Amygdala (tissue), 56 donors: ENCODE measurements around the gene OSBPL9.
A peak's percentile ranks its signal among the peaks of the same experiment; 100 is the strongest.

ENCODE experiments used
- DNase-seq, 56 donors: peaks; one replicate each; lab custom pipeline; 2025; lab: John Stamatoyannopoulos, UW

Gene OSBPL9

GRCh38 chr1:51616903-51617708, at the start of gene OSBPL9:
TSS of gene OSBPL9 (plus strand) at chr1:51617092. CDS start at chr1:51617111, 19 bp downstream.
- DNase-seq = peak; percentile 54 to 95 (median 86)

DNA sequence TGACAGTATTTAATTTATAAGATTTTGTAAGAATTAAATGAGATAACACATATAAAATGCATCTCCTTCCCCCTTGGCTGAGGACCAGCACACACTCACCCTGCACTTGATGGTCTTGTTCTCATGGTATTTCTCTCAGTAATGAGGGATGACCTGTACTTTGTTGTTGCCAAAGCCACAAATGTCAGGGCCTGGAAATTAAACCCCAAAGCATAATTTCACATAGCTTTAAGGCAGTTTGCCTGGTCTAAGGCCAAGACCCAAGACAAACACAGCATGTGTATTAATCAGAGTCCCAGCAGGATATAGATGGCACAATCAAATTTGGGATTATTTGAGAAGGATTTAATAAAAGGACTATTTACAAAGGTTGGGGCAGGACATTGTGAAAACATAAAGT, 49.2 kb upstream of the OSBPL9 start:
- no peak for DNase-seq

DNA sequence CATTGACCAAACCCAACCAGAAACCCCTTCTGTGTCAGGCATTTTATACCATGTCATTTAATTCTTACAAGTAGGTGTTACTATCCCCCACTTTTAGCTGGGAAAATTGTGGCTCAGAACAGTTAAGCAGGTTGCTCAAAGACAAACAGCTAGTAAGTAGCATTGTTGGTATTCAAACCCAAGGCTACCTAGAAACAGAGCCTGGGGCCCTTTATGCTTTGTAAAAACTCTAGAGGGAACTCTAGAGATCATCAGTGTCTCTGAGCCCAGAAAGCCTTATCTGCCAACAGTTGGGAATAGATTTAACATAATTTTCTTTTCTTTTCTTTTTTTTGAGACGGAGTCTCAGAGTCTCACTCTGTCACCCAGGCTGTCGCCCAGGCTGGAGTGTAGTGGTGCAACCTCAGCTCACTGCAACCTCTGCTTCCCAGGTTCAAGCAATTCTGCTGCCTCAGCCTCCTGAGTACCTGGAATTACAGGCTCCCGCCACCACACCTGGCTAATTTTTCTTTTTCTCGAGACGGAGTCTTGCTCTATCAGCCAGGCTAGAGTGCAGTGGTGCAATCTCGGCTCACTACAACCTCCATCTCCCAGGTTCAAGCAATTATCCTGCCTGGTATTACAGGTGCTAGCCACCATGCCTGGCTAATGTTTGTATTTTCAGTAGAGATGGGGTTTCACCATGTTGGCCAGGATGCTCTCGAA, 48.5 kb upstream of the OSBPL9 start:
- DNase-seq = no peak

DNA sequence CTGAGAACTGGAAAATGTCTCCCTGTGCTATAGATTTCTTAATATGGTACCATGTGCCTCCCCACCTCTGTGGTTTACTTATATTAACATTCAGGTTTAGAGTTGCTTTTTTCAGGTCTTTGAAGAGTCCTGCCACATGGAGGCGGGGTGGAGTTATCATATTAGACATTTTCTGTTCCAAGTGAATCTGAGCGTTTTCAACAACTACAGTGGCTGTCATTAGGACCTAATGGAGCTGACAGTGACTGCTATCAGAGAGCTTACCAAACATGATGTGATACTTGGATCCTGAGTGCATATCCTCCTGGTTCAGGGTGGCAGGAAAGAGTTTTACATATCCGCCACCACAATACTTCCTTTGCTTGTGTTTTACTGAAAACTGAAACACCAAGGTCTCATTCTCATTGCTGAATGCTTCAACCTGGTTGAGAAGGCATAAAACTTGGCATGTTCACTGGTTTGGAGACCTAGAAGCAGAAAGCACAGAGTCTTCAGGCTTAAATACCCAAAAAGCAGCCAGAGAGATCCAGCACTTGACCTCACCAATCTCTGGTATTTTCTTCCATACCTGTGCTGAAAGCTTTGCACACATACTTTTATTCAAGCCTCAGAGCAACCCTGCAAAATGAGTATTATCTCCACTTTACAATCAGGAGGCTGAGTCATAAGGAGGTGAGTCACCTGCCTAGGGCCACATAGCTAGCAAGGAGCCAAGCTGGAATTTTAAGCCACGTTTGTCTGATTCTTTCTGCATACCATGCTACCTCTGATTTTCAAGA, 47.4 kb upstream of the OSBPL9 start:
- DNase-seq = peak in 1 of 56 donors; percentile 10

GRCh38 chr1:51570063-51570710, 46.7 kb upstream of the OSBPL9 start:
- no peak for DNase-seq

- no peak for DNase-seq
Observed at GRCh38 chr1:51572365-51572764, 44.5 kb upstream of the OSBPL9 start.

DNA sequence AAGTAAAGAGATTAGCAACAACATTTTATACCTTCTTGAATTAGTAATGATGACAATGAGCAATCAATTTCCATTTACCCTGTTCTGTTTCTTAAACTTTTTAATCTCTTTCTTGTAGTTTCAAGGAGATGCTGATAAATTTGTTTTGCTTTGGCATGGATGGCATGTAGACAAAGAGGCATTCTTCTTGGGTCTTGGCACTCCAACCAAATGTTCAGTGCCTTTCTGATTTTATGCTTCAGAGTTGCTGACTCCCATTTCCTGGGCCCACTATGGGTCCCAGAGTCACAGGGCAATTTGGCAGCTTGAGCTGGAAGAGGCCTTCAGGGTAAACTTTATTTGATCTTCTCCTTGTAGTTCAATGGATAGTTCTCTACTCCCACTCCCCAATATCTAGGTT, 42.1 kb upstream of the OSBPL9 start:
- DNase-seq = peak in 16 of 56 donors; percentile 1 to 39 (median 10)

DNA sequence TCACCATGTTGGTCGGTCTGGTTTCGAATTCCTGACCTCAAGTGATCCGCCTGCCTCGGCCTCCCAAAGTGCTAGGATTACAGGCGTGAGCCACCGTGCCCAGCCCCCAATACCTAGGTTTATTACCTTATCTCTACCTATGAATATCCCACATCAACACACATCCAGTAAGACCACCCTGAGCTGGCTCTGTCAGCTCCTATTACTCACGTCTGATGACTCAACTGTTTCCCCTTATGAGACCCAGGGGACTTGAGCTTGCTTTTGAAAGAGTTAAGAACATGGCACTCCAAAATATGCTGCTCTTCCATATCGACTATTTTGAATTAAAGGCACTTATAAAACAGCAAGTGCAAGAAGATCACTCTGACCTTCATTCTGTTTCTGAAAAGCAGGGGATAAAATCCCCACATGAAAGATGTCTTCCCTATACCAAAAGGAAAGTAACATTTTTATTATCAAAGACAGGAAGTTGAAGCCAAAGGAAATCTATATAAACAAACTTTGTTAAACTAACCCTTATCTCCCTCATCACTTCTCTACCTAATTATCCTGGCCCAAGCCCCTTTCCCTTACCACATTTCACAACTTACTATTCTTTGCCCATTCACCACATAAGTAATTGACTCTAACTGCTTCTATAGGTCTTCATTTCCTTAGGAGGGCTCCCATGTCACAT, 41.3 kb upstream of the OSBPL9 start:
- no peak for DNase-seq

DNA sequence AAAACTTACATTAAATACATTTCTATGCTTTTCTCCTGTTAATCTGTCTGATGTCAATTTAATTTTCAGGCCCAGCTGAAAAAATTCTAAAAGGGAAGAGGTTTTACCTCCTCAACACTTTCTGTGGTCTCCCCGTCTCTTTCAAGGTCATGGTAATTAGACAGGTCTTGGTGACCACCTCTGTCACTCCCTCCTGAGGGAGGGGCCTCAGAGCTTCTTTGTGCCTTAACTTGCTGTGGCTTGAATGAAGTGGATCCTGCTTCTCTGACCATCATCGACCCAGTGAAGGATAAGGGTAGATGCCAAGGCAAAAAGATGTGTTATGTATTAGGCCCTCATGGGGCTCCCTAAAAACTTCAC, 40.8 kb upstream of the OSBPL9 start:
- DNase-seq = no peak

DNA sequence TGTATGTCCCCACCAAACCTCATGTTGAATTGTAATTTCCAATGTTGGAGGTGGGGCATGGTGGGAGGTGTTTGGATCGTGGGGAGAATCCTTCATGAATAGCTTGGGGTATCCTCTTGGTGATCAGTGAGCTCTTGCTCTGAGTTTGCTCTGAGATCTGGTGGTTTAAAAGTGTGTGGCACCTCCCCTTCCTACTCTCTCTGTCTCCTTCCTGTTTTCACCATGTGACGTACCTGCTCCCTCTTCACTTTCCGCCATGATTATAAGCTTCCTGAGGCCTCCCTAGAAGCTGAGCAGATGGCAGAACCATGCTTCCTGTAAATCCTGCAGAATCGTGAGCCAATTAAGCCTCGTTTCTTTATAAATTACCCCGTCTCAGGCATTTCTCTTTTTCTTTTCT, 40.0 kb upstream of the OSBPL9 start:
- DNase-seq = no peak

GRCh38 chr1:51578383-51579109, 38.3 kb upstream of the OSBPL9 start:
- peak in 1 of 56 donors; percentile 0 for DNase-seq

DNA sequence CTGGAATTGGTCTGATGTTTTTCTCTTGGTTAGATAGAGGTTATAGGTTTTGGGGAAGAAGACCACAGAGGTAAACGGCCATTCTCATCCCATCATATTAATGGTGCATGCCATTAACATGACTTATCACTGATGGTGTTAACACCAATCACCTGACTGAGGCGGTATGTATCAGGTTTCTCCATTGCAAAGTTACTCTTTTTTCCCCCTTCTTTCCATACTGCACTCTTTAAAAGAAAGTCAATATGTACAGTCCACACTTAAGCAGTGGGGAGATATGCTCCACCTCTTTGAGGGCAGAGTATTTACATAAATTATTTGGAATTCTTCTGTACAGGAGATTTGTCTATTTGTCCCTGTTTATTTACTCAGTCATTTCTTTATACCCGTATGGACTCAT, 35.7 kb upstream of the OSBPL9 start:
- no peak for DNase-seq

- DNase-seq = peak in 55 of 56 donors; percentile 12 to 96 (median 78)
Observed at GRCh38 chr1:51583532-51583931, 33.4 kb upstream of the OSBPL9 start.

DNA sequence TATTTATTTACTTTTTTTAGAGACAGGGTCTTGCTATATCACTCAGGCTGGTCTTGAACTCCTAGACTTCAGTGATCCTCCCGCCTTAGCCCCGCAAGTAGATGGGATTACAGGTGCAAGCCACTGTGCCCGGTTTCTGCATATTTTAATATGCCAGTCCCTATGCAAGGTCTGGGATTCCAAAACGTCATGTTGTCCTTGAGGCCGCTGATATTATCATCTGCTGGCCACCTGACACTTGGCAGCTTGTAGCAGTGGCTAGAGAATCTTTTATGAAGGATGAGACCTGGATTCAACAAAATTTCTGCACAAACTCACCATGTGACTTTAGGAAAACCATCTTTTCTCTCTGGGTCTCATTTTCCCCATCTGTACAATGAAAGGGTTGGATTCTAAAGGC, 32.9 kb upstream of the OSBPL9 start:
- DNase-seq = peak in 4 of 56 donors; percentile 17 to 50 (median 42)

DNA sequence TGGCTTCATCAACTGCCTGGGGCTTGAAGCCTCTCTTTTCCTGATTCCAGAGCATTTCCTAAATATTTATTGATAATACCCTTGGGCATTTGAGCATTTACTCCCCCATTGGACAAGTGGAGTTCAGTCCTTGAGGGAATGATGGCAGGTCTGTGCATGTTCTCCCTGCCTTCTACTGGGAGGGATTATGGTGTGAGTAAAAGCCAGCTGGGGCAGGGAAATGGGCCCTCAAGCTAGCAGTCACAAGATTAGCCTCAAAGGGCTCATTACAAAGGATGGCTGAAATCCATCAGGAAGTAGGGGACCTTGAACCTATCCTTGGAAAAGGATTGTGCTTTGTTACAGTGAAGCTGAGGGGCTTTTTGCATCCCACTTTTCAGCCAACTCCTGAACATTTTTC, 24.2 kb upstream of the OSBPL9 start:
- DNase-seq = no peak

DNA sequence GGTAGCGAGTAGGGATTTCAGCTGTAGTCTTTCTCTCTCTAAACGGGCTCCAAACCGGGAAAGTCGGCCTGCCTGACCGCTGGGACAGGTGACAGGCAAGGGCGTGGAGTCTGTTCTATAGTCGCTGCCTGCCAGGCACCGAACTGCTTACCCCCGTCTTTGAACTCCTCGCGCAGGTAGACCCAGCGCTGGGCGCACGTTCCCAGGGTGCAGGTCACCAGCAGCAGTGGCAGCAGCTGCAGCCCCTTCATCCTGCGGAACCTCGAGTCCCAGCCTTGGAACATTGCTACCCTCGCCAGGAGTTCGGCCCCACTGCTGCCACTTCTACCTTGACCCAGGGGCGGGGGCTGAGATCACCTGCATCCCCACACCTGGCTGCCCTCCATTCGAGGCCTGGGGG, 22.2 kb upstream of the OSBPL9 start:
- no peak for DNase-seq

DNA sequence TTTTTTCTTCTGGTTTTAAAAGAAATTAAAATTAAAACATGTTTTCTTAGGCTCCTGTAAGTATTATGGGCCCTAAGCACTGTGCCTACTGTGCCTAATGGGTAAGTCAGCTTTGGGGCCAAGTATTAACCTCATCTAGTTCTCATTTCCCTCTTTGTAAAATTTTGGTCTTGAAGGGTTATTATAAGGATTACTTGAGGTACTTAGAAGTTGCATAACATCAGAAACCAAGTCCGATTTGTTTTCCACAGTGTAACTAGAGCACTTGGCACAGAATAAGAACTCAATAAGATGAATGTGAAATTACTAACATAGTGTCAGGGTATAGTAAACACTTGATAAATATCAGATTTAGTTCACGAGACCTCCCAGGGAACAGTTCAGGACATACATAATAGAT, 16.4 kb upstream of the OSBPL9 start:
- no peak for DNase-seq

GRCh38 chr1:51600965-51601364, 15.9 kb upstream of the OSBPL9 start:
- DNase-seq = no peak

- DNase-seq = no peak
Observed at GRCh38 chr1:51605961-51606723, 10.8 kb upstream of the OSBPL9 start.
